GM18868 (cell line): ENCODE measurements around the gene AMPD2.

Experiments used
- ATAC-seq: cut with Tn5 transposase; IDR thresholded peaks from one replicate; pipeline ENCODE4 v1.9.1; 2021; ENCODE audit warnings: mild to moderate bottlenecking, moderate library complexity; ENCODE audit not compliant: unreplicated experiment

Gene AMPD2

GRCh38 chr1:109619576-109620400, at the start of gene AMPD2, which contains the start of gene GNAT2:
Gene AMPD2 (plus strand): TSS chr1:109619837. CDS start chr1:109621176, 1,339 bp downstream.
Gene GNAT2 (minus strand): TSS chr1:109619616. CDS start chr1:109612870, 6,746 bp downstream.
- peak; percentile 44 for ATAC-seq

- no peak for ATAC-seq
Observed at GRCh38 chr1:109570414-109570813, 49.2 kb upstream of the AMPD2 start.

DNA sequence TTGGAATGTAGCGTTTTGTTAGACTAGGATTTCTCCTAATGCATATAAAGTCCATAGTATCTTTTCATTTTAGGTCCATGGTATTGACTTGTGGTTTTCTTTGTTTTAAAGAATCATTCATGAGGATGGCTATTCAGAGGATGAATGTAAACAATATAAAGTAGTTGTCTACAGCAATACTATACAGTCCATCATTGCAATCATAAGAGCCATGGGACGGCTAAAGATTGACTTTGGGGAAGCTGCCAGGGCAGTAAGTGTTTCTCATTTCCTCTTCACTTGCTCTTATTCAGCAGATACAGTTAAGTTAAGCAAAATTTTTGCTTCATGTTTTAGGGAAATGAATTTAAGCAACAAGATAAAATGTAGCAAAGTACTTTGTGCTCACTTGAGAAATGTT, 45.9 kb upstream of the AMPD2 start:
- no peak for ATAC-seq

GRCh38 chr1:109578947-109579443, 40.6 kb upstream of the AMPD2 start:
- no peak for ATAC-seq

DNA sequence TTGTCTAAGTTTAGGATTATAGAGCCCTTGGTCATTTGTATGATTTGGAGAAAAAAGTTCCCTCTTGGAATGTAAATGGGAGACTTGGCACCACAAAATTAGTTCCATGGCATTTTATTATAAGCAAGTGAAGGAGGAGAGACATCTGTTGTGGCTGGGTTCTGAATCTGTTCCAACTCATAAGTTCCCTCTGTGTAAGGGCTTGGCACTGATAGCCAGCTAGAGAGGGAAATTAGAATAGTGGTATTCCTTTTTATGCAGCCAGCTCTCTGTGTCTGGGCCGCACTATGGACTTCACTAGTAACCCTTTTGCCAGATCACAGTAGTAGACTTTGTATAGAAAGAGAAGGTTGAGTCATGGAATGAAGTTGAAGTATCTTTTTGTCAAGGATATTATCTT, 40.1 kb upstream of the AMPD2 start:
- ATAC-seq: no peak

DNA sequence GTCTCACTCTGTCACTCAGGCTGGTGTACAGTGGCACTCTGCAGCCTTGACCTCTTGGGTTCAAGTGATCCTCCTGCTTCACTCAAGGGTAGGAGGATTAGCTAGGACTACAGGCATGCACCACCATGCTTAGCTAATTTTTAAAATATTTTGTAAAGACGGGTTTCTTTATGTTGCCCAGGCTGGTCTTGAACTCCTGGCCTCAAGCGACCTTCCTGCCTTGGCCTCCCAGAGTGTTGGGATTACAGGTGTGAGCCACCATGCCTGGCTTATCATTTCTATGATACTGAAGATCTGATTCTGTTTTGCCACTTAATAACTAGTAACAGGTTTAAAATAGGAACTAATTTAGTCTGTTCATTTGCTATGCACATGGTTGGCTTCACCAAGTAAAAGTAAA, 37.6 kb upstream of the AMPD2 start:
- ATAC-seq: no peak

DNA sequence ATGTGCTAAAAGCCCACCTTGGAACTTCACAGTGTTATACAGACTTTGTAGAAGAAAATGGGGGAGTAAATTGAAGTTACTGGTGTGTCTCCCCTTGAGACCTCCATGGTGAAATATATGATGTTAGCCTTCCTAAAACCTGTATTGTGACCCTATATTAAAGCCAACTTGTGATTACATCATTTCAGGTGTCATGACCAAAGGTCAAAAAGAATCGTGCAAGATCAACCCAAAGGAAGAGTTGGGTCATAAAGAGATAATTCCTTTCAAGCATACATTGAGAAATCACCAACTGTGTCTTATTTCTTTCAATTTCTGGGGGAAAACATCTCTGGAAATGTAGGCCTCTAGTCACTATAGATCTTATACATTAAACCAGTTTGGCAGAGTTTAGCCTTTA, 34.9 kb upstream of the AMPD2 start:
- ATAC-seq: no peak

- no peak for ATAC-seq
Observed at GRCh38 chr1:109586055-109586454, 33.6 kb upstream of the AMPD2 start.

DNA sequence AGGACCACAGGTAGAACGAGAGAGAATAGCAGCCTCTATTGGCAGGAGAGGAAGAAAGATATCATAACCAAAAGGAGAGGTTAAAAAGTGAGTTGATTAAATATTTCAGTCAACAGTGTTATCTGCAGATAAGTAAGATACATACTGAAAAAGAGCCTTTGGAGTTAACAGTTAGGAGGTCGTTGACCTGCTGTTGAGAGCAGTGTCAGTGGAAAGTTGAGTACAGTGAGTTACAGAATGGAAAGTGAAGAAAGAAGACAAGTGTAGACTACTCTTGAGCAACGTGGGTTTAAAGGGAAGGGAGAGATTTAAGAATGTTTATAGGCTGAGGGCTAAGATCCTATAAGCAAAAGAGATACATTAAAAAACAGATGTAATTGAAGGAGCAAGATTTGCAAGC, 30.5 kb upstream of the AMPD2 start:
- ATAC-seq: no peak

DNA sequence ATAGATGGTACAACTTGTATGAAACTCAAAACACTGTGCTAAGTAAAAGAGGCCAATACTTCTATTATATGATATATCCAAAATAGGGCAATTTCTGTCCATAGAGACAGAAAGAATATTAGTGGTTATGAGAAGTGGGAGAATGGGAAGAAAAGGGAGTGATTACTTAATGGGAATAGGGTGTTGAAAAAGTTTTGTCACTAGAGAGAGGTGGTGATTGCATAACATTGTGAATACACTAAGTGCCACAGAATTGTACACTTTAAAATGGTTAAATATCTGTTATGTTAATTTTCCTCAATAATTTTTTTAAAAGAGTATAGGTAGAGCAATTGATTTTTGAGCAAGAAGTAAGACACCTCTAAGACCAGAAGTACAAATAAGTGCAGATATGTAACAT, 30.0 kb upstream of the AMPD2 start:
- no peak for ATAC-seq

- ATAC-seq: no peak
Observed at GRCh38 chr1:109592916-109593315, 26.7 kb upstream of the AMPD2 start.

GRCh38 chr1:109595531-109595930, 24.1 kb upstream of the AMPD2 start:
- no peak for ATAC-seq

DNA sequence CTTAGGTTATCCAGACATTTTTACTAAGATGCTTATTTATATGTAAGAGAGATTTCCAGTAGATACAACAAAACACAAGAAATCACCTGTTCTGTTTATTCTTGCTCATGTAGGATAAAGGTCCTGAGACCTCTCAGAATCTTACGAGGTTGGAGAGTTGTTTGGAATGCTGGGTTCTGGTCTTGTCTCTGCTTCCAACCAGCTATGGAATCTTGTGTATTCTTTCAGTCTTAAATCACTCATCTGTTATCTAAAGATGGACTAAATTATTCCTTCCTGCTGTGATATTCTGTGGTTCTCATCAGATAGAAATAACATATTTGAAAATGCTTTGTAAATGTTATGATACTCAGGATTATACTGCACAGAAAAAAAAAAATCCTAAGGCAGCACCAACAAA, 21.5 kb upstream of the AMPD2 start:
- no peak for ATAC-seq

- ATAC-seq: no peak
Observed at GRCh38 chr1:109598655-109599054, 21.0 kb upstream of the AMPD2 start.

DNA sequence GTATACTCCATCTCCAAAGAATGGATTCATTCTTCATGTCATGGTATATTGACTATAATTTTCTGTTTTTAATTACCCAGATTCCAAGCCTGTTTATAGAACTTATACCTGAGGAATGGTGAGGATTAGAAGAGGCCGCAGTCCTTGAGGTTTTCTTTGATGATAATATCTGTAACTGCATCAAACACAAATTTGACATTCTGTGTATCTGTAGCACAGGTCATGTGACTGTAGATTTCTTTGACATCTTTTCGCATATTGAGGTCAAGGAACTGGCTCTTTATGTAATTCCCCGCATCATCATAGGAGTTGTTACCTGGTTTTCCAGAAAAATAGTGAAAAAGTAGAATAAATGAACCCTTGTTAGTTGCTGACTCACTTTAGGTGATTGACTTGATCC, 16.4 kb upstream of the AMPD2 start:
- ATAC-seq: no peak

- ATAC-seq: no peak
Observed at GRCh38 chr1:109605381-109605780, 14.3 kb upstream of the AMPD2 start.

GRCh38 chr1:109609881-109610280, 9.8 kb upstream of the AMPD2 start:
- ATAC-seq: no peak

DNA sequence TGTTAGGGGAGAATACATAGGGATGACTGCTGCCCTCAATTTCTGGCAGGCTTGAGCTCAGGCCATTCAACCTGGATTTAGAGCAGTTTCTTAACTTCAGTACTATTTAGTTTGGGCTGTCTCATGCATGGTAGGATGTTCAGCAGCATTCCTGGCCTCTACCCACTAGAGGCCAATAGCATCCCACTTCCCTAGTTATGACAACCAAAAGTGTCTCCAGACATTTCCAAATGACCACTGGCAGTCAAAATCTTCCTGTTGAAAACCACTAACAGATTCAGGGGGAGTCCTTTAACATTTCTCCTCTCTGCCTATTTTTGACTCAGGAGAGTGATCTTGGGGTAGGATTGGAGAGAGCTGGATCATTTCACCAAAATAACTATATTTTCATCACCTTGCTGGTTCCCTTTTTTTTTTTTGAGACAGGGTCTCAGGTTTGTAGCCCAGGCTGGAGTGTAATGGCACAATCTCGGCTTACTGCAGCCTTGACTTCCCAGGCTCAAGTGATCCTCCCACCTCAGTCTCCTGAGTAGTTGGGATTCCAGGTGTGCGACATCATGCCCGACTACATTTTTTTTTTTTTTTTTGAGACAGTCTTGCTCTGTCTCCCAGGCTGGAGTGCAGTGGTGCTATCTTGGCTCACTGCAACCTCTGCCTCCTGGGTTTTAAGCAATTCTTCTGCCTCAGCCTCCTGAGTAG, 8.9 kb upstream of the AMPD2 start:
- no peak for ATAC-seq

DNA sequence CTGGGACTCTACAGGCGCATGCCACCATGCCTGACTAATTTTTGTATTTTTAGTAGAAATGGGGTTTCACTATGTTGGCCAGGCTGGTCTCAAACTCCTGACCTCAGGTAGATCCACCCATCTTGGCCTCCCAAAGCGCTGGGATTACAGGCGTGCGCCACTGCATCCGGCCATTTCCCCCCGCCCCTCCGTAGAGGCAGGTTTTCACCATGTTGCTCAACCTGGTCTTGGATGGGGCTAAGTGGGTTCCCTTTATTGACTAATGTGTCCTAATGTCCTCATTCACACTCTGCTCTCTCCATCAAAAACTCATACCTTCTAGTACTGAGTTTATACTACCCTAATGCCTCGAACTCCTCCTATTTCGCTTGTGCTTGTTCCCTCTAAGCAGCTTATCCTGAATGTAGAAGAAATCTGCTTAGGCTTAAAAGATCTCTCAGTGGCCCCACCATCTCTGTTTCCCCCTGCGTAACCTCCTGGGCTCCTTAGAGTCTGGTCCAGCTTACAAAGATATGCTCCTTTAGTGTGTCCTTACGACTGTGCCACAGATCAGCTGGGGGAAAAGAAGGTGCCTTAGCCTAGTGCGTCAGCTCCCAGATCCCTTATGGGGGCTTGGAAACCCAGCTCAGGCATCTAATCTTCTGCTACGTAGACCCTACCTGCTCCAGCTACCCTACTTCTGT, 8.2 kb upstream of the AMPD2 start:
- ATAC-seq: no peak

- ATAC-seq: no peak
Observed at GRCh38 chr1:109613361-109614147, 6.1 kb upstream of the AMPD2 start.

GRCh38 chr1:109615879-109616278, 3.8 kb upstream of the AMPD2 start:
- ATAC-seq: no peak
